GM21515 (cell line): Measurements from ENCODE around the gene TNFSF15.

Experiments
- ATAC-seq: cut with Tn5 transposase; IDR thresholded peaks from one replicate; pipeline ENCODE4 v1.9.1; 2021; ENCODE audit not compliant: unreplicated experiment

The TNFSF15 gene

GRCh38 chr9:114790521-114790920 is 15.3 kb downstream of the TNFSF15 start:
- ATAC-seq = no peak

DNA sequence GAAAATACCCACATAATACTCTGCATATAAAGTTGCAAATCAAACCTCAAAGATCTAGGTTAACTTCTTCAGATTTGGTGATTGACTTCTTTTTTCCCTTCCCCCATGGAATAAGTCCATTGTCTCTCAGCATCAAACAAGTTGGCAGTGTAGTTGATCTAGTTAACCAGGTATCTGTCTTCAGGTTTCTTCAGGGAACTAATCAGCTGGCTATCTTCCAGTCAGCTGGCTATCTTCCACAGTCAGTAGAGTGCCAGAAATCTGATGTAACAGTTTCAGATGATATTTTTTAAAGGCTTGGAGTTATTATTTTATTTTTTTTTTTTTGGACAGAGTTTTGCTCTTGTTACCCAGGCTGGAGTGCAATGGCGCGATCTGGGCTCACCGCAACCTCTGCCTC is 16.8 kb downstream of the TNFSF15 start:
- no peak for ATAC-seq

- no peak for ATAC-seq
Measured at GRCh38 chr9:114787781-114788498, 17.9 kb downstream of the TNFSF15 start.

- ATAC-seq = no peak
Measured at GRCh38 chr9:114787214-114787613, 18.6 kb downstream of the TNFSF15 start.

GRCh38 chr9:114785866-114786650 is 19.8 kb downstream of the TNFSF15 start:
- no peak for ATAC-seq

GRCh38 chr9:114784721-114785279 is 21.0 kb downstream of the TNFSF15 start:
- ATAC-seq = no peak

DNA sequence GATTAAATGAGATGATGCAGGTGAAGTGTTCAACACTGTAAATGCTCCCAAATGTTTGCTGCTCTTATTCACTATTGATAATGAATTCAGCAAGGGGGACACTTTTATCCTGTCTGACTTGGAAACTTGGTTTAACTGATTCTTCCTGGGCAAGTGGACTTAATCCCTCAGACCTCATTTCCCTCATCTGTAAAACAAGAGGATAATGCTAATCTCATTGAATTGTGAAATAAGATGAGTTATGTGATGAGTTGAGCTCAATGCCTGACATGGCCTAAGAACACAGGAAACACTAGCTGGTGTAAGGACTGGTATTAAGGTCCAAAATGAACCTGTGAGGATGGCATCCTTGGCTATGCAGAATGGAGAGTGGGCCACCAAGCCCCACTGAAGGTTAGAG is 23.3 kb downstream of the TNFSF15 start:
- no peak for ATAC-seq

- ATAC-seq = no peak
Measured at GRCh38 chr9:114779352-114779845, 26.4 kb downstream of the TNFSF15 start.

- no peak for ATAC-seq
Measured at GRCh38 chr9:114777821-114778609, 27.8 kb downstream of the TNFSF15 start.

DNA sequence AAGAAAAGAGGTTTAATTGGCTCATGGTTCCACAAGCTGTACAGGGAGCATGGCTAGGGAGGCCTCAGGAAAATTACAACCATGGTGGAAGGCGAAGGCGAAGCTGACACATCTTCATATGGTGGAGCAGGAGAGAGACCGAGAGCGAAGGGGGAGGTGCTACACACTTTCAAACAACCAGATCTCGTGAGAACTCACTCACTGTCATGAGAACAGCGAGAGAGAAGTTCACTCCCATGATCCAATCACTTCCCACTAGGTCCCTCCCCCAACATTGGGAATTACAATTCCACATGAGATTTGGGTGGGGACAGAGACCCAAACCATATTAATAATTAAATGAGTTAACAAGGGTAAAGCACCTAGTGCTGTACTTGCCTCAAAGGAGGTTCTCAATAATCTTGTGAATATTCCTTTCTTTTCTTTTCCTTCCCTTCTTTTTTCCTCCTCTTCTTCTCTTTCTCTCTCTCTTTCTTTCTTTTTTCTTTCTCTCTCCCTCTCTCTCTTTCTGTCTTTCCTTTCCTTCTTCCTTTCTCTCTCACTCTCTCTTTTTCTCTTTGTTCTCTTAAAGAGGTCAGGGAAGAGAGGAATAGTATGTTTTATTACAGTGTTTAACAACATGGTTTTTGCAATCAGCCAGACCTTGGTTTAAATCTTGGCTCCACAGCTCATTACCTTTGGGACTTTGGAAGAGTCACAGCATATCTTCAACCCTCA is 29.0 kb downstream of the TNFSF15 start:
- no peak for ATAC-seq

DNA sequence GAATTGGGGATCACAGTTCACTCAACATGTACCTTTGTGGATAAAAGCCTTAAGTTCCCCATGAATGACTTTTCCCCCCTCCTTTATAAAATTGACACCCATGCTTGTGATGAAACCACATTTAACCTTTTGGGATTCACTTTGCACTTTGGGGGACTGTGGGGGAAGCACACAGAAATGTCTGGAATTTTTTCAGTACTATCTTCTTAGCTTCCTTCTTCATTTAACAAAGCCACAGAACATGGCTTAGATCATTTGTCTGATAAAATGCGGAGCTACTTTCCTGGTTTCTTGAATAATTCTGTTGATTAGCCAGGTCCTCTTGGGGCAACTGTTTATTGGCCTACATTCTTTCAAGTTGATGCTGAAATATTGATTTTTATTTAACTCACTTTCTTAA is 29.9 kb downstream of the TNFSF15 start:
- no peak for ATAC-seq

DNA sequence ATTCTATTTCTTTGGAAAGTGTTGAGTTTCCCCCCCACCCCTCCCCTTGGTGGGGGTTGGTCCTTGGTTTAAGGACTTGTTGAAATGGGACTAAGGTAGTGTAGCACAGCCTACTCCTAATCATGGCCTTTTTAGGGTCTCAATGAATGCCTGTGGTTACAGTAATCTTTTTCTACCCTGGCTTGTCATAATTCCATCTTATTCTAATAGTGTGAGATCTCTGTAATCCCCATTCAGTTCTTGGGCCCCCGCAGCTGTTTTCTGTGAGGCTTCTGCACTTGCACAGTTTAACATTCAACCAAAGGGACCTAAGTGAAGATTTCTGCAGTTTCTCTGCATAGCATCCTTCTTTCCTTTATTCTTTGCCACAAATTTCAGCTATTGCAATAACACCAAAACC is 30.7 kb downstream of the TNFSF15 start:
- ATAC-seq = no peak

DNA sequence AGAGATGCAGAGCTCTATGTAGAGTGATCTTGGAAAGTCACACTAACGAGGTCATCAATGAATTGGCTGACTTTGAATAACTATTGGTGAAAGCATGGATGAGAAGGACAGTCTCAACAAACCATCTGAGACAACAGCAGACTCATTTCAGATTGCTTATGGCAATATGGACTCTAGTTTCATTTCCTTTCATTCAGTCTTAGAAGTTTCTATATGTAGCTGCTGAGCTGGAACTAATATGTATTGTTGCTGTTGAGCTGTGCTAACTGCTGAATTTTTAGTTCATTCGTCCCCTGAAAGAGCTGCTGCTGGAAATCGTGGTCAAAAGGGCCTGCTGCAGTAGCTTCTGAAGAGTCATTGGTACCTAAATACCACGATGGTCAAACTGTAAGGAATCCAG is 31.3 kb downstream of the TNFSF15 start:
- no peak for ATAC-seq

- no peak for ATAC-seq
Measured at GRCh38 chr9:114771889-114772288, 34.0 kb downstream of the TNFSF15 start.

DNA sequence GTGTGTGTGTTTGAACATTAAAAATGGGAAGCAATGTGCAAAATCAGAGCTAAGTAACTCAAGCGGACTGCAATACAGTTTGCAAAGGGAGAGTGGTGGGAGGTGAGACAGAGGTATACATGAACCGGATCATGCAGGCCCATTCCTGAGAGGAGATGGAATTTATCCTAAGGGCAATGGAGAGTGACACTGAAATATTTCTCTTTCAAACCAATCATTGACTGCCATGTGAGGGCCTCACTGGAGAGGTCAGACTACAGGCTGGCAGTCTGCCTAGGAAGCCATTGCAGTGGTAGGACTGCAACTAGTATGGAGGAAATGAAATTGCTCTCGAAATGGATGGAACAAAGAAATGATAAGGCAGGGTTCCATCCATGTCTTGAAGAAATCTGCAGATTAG is 34.8 kb downstream of the TNFSF15 start:
- no peak for ATAC-seq

GRCh38 chr9:114769624-114770023 is 36.2 kb downstream of the TNFSF15 start:
- no peak for ATAC-seq

DNA sequence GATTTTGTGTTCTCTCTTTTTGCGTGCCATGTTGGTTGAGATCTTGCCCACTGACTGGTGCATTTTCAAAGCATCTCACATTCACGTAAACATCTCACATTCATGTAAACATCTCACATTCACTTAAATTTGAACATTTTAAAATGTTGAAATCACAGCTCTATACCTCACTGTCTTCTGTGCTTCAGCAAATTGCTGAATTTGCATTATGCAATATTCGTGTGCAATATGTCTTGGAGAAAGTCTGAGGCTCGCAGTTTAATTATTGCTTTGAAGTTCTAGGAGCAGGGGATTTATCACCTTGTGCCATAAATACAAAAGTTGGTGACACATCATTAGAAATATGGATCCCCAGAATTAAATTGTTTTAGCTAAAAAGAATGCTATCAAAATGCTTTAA is 42.6 kb downstream of the TNFSF15 start:
- ATAC-seq = no peak

DNA sequence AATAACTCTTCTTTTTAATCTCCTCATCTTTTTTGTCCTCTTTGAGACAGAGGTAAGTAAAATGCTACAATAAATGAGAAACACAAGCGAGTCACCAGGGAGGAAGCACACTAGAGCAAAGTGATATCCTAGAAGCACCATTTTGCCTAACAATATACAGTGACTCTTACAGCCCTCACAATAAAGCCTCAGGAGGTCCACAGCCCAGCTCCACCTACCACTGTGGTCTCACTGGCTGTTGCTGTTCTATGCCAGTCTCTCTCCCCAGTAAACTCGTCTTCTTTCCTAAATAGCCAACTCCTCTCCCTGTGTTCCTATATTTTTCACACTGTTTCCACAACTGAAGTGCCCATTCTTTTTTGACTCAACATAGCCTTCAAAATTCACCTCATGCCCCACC is 44.3 kb downstream of the TNFSF15 start:
- no peak for ATAC-seq

DNA sequence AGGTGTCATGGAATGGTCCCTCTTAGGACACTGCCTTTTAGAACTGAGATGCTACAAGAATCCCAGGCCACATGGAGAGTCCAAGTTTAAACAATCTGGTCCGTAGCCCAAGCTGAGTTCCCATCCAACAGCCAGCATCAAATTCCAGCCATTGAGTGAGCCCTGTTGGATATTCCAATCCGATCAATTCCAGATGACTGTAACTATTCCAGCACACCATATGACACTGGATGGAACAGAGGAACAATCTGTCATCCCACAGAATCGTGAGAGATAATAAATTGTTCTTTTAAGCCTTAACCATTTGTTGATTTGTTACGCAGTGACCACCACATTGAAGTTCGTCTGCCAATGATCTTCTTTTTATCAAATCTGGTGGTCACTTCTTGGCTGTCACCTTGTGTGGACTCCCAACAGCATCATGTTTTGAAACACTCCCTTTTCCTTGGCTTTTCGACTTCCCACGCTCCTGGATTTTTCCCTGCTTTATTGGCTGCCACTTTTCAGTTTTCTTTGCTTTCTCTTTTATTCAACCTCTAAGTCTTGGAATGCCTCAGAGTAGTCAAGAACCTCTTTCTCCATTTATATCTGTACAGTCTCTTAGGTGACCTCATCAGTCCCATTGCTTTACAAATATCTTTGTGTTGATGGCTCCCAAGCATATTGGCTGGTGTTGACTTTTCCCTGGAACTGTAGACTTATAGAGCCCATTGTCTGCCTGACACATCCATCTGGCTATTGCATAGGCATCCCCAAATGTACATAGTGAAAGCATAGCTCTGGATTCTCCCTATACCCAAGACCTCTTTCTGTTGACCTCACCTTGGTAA is 46.1 kb downstream of the TNFSF15 start:
- ATAC-seq = no peak

- no peak for ATAC-seq
Measured at GRCh38 chr9:114757984-114758383, 47.9 kb downstream of the TNFSF15 start.
